AG09309 (cell line): ENCODE measurements around the gene SUGCT.
A peak's percentile ranks its signal among the peaks of the same experiment; 100 is the strongest.

Experiments
- DNase-seq: peaks from one replicate; pipeline ENCODE4 v3.0.0-alpha.2; 2010; ENCODE audit warnings: low read depth
- H3K4me3 ChIP-seq: 2 replicates; pipeline ENCODE4 v1.5.1; 2011; ENCODE audit warnings: mild to moderate bottlenecking, low read depth, low read length, moderate library complexity; ENCODE audit not compliant: control insufficient read depth
- TF ChIP-seq, protein P1 (sequence below): IDR thresholded peaks from 2 replicates; pipeline ENCODE4 v1.5.1; 2011; ENCODE audit warnings: mild to moderate bottlenecking, low read depth, low read length, inconsistent platforms; ENCODE audit not compliant: insufficient read depth, control insufficient read depth; ENCODE audit errors: missing control alignments

SUGCT gene

DNA sequence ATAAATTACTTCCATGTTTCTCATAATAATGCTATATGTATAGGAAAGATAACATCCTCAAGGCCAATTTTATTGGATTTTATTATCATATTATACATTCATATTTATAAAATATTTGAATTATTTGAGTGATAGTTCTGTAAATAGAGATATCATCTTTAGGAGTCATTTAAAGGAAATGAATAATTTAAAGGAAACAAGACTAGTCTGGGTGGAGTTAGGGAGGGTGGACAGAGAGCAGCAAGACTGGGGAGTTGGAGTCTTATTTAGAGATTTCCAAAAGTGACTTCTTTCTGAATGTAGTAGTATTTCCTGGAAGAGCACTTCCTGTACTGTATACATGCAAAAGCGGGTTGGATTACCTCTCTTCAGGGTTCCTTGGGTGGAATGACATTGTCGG, 342.3 kb downstream of the SUGCT start:
- no peak overlapping the region for H3K4me3 ChIP-seq
- no peak for DNase-seq
- TF ChIP-seq, protein P1, sequence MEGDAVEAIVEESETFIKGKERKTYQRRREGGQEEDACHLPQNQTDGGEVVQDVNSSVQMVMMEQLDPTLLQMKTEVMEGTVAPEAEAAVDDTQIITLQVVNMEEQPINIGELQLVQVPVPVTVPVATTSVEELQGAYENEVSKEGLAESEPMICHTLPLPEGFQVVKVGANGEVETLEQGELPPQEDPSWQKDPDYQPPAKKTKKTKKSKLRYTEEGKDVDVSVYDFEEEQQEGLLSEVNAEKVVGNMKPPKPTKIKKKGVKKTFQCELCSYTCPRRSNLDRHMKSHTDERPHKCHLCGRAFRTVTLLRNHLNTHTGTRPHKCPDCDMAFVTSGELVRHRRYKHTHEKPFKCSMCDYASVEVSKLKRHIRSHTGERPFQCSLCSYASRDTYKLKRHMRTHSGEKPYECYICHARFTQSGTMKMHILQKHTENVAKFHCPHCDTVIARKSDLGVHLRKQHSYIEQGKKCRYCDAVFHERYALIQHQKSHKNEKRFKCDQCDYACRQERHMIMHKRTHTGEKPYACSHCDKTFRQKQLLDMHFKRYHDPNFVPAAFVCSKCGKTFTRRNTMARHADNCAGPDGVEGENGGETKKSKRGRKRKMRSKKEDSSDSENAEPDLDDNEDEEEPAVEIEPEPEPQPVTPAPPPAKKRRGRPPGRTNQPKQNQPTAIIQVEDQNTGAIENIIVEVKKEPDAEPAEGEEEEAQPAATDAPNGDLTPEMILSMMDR: no peak

DNA sequence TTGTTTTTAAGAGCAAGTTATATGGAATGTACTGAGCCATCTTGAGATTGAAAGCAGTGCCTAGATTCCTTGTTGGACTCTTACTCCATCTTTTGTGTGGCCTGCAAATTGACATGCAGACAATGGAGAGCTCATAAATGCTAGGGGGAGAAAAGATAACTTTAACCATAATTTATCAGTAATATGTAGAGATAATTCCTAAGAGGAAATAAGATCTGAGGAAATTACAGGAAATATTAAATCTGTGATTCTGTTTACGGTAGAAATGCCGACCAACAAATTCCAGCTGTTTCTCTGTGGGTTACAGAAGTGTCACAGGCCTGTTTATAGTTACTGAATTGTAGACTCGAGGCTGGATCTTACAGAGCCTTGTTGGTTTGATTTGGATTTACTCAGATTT, 348.0 kb downstream of the SUGCT start:
- H3K4me3 ChIP-seq: no peak overlapping the region
- DNase-seq: no peak
- TF ChIP-seq, protein P1: no peak

DNA sequence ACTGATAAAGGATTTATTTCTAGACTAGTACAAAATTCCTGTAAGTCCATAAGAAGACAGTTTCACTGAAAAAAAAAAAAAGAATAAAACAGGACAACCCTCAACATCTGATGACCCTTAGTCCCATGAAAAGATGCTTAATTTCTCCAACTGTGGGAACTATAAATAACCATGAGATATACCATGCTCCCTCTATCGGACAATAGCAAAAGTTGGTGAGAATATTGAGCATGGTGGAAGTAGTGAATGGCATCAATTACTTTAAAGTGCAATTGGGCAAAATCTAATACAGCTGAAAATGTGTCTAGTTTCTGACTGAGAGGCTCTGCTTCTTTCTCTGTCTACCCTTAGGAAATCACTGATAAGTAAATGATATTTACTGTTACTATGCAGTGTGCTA, 348.8 kb downstream of the SUGCT start:
- TF ChIP-seq, protein P1: peak; percentile 41
- H3K4me3 ChIP-seq: no peak overlapping the region
- no peak for DNase-seq

DNA sequence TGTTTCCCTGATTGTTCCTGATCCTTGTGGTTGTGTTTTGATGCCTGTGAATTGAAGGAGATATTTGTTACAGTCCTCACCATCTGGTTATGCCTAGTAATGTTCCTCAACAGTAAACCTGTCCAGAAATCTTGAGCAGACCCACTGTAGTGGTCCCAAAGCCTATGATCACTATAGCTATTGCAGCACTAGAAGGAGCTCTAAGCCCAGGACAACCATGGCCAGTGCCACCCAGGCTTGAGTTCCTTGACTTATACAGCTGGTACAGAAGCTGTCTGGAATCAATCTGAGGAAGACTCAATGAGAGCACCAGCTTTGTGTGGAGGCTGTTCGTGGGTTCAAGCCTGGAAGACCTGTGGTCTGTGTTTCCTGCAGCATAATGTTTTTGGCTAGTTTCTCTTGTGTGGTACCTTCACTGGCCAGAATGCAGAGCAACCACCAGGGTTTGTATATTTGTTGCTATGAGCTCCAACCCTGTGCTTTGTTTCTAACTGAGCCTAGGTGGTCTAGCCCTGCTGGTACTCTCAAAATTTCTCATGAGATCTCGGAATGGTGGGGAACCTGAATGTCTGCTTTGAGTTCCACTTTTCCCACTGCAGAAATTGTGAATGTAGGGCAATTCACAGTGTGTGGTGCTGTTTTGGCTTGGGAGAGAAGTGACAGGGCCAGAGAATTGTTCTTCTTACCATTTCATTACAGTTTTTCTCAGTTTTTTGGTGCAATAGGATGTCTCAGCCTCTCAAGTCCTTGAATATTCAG, 355.2 kb downstream of the SUGCT start:
- no peak overlapping the region for H3K4me3 ChIP-seq
- no peak for DNase-seq
- TF ChIP-seq, protein P1: no peak

DNA sequence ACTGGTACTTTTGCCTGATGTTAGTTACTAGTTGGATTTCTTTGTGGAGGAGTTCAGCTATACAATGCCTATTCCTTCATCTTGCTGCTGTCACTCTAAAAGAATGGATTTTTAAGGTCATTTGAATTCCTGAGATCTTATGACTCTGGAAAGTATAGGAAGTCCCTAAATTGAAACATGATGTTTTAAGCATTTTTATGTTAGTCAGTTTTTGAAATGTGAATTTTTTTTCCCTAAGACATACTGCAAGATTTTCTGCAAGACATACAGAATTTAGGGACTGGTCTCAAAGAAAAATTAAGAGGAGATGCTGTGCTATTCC, 355.8 kb downstream of the SUGCT start:
- no peak for DNase-seq
- no peak overlapping the region for H3K4me3 ChIP-seq
- TF ChIP-seq, protein P1: no peak

DNA sequence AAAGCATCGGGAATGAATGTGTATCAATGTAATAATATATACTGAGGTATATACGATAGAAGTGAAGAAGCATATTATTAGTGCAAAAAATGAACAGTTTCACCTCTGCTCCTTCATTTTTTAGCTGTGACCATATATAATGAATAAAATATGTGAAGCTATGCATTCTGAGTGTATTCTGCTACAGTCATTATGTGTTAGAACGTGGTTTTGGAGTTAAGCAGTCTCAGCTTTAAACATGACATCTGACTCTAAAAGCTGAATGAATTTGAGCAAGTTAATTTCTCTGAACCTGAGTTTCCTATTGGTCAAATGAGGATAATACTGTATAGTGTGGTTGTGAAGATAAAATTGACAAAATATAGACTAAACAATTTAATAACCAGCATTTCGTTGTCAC, 358.1 kb downstream of the SUGCT start:
- DNase-seq: no peak
- H3K4me3 ChIP-seq: no peak overlapping the region
- TF ChIP-seq, protein P1: no peak
